ENCODE results near the gene FARS2. TPM values are rescaled to one million over a fixed set of nuclear protein-coding genes. Genes with fewer than 3 reads are reported as not detected.
A peak's percentile ranks its signal among the peaks of the same experiment; 100 is the strongest.

FARS2 gene
- total and polyA plus RNA-seq, 7 donors, result 10.6 to 17.5 (median 14.4) TPM

GRCh38 chr6:5285081-5285480 is 23.8 kb downstream of the FARS2 start:
- no peak for ATAC-seq
- no peak for DNase-seq
- intact Hi-C loops (cut with DNase I), result no loop called here
- H3K36me3 ChIP-seq (ENCODE audit: insufficient read depth in 1 of 2, low read depth in 1 of 2), result no peaks in the 10 kb centered on the region
- H3K27ac ChIP-seq, result no peak overlapping the region
- no peaks in the 10 kb centered on the region for H3K27me3 ChIP-seq (ENCODE audit: insufficient read depth in 3 of 3, low read length in 2 of 3)
- peaks cover 26% of the 10 kb centered on the region for H3K4me1 ChIP-seq
- no peak overlapping the region for H3K4me3 ChIP-seq
- no peaks in the 10 kb centered on the region for H3K9me3 ChIP-seq
- WGBS, 3 donors, result 92 to 94% (median 92%) methylated on average over 6 of the region's 6 CpGs
- no peak for TF ChIP-seq CTCF (IDR thresholded peaks at IDR 0.05)

- Histone ChIP-seq H3K9me3 (no peaks in the 10 kb centered on the region), H3K4me3 (no peak overlapping the region), H3K27me3 (ENCODE audit: insufficient read depth in 3 of 3, low read length in 2 of 3) (no peaks in the 10 kb centered on the region), H3K27ac (no peak overlapping the region), H3K36me3 (ENCODE audit: insufficient read depth in 1 of 2, low read depth in 1 of 2) (no peaks in the 10 kb centered on the region), H3K4me1 (peaks cover 26% of the 10 kb centered on the region)
- WGBS, 3 donors, result 91 to 96% (median 94%) methylated on average over 5 of the region's 5 CpGs
- intact Hi-C loops (cut with DNase I), result no loop called here
- ATAC-seq (no peak), DNase-seq (no peak)
- no peak for TF ChIP-seq CTCF (IDR thresholded peaks at IDR 0.05)
Observed at GRCh38 chr6:5285526-5285925, 24.2 kb downstream of the FARS2 start.

- intact Hi-C loops (cut with DNase I), result no loop called here
- WGBS, 3 donors, result 82 to 87% (median 82%) methylated on average over 7 of the region's 7 CpGs
- Histone ChIP-seq H3K36me3 (ENCODE audit: insufficient read depth in 1 of 2, low read depth in 1 of 2) (no peaks in the 10 kb centered on the region), H3K4me3 (no peak overlapping the region), H3K9me3 (no peaks in the 10 kb centered on the region), H3K27me3 (ENCODE audit: insufficient read depth in 3 of 3, low read length in 2 of 3) (no peaks in the 10 kb centered on the region), H3K4me1 (peaks cover 26% of the 10 kb centered on the region), H3K27ac (peak overlapping the region; percentile 72)
- ATAC-seq, result peak in 1 of 4 donors; percentile 37
- TF ChIP-seq CTCF (IDR thresholded peaks at IDR 0.05), result no peak
- DNase-seq, result no peak
Observed at GRCh38 chr6:5286780-5287179, 25.5 kb downstream of the FARS2 start.

- H3K9me3 ChIP-seq, result no peaks in the 10 kb centered on the region
- TF ChIP-seq CTCF (IDR thresholded peaks at IDR 0.05), result no peak
- peaks cover 26% of the 10 kb centered on the region for H3K4me1 ChIP-seq
- DNase-seq (no peak), ATAC-seq (peak; percentile 84 to 96 (median 90))
- no peaks in the 10 kb centered on the region for H3K27me3 ChIP-seq (ENCODE audit: insufficient read depth in 3 of 3, low read length in 2 of 3)
- WGBS, 3 donors, result 30 to 45% (median 31%) methylated on average over 12 of the region's 12 CpGs
- intact Hi-C loops (cut with DNase I), result no loop called here
- no peaks in the 10 kb centered on the region for H3K36me3 ChIP-seq (ENCODE audit: insufficient read depth in 1 of 2, low read depth in 1 of 2)
- peak overlapping the region; percentile 3 for H3K4me3 ChIP-seq
- H3K27ac ChIP-seq, result peak overlapping the region; percentile 72
Observed at GRCh38 chr6:5287205-5287965, 26.1 kb downstream of the FARS2 start.

GRCh38 chr6:5287966-5288297 is 26.6 kb downstream of the FARS2 start:
- Histone ChIP-seq H3K27me3 (ENCODE audit: insufficient read depth in 3 of 3, low read length in 2 of 3) (no peaks in the 10 kb centered on the region), H3K27ac (peak overlapping the region; percentile 72), H3K4me3 (peak overlapping the region; percentile 3), H3K36me3 (ENCODE audit: insufficient read depth in 1 of 2, low read depth in 1 of 2) (no peaks in the 10 kb centered on the region), H3K9me3 (no peaks in the 10 kb centered on the region), H3K4me1 (peaks cover 26% of the 10 kb centered on the region)
- ATAC-seq (peak; percentile 50 to 68 (median 63)), DNase-seq (no peak)
- no peak for TF ChIP-seq CTCF (IDR thresholded peaks at IDR 0.05)
- intact Hi-C loops (cut with DNase I), result no loop called here
- WGBS, 3 donors, result 10 to 20% (median 13%) methylated on average over 2 of the region's 2 CpGs
